Ectodermal cell (in vitro differentiated cells): Measurements from ENCODE around the gene SRL.

Source experiments
- H3K27ac ChIP-seq: 2 replicates; pipeline ENCODE4 v1.7.0; 2013; ENCODE audit warnings: mild to moderate bottlenecking, low read depth, low read length; ENCODE audit not compliant: insufficient read depth, poor library complexity, severe bottlenecking
- H3K27me3 ChIP-seq: 2 replicates; pipeline ENCODE4 v1.7.0; 2013; ENCODE audit warnings: mild to moderate bottlenecking, low read length; ENCODE audit not compliant: insufficient read depth, control insufficient read depth, poor library complexity, severe bottlenecking
- H3K36me3 ChIP-seq: one replicate; pipeline ENCODE4 v1.7.0; 2013; ENCODE audit warnings: low read length; ENCODE audit not compliant: control insufficient read depth, insufficient read depth
- H3K4me1 ChIP-seq: one replicate; pipeline ENCODE4 v1.7.0; 2013; ENCODE audit warnings: low read length; ENCODE audit not compliant: control insufficient read depth, insufficient read depth
- H3K4me3 ChIP-seq: 2 replicates; pipeline ENCODE4 v1.7.0; 2013; ENCODE audit warnings: low read depth, low read length, control low read depth; ENCODE audit not compliant: insufficient read depth
- H3K9me3 ChIP-seq: 2 replicates; pipeline ENCODE4 v1.7.0; 2013; ENCODE audit warnings: mild to moderate bottlenecking, low read length, moderate library complexity; ENCODE audit not compliant: control insufficient read depth
- WGBS, 2 experiments: methylation state at CpG; one replicate each; pipeline ENCODE4 v1.1.7; 2013; ENCODE audit warnings: missing lambda C conversion rate in 2 of 2; 5-methylcytosine and 5-hydroxymethylcytosine counted together

The SRL gene

DNA sequence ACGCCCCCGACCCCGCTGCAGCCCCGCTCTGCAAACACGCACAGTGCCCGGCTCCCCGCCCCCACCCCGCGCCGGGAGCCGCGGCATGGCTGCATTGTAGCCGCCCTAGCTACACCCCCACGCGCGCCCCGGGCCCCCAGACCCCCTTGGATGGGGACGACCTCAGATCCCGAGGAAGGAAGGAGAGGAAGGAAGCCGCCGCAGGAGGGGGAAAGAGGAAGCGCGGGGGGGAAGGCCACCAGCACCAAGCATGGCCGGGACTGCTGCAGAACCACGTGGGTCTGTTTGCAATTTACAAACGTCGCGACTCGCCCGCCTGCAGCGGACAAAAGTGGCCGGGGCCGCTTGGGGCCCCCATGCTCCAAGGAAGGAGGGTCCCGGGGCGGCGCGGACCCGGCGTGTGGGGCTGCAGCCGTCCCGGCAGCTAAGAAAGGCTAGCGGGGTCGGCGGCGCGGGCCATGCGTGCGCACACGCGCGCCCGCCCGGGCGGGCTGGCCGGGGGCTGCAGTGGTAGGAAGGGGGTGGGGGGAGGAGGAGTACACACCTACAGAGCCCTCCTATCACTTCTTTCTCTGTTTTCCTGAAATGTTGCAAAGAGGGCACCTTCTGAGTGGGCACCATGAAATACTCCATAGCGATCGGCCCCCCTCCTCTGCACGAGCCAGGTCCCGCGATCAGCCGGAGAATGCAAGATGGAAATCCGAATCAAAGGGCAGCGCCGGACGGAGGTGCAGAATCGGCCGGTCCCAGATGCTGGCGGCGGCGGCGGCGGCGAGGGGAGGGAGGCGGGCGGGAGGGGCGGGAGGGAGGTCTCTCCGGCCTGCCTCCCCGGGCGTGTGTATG is 30.5 kb upstream of the SRL start:
- Histone ChIP-seq H3K4me3 (peak overlapping the region; percentile 93), H3K4me1 (no peaks in the 10 kb centered on the region), H3K27ac (peak overlapping the region; percentile 93), H3K27me3 (no peaks in the 10 kb centered on the region), H3K9me3 (no peaks in the 10 kb centered on the region), H3K36me3 (no peaks in the 10 kb centered on the region)
- 0 to 1% methylated on average over 71 to 79 of the region's 79 CpGs for WGBS, 2 experiments

DNA sequence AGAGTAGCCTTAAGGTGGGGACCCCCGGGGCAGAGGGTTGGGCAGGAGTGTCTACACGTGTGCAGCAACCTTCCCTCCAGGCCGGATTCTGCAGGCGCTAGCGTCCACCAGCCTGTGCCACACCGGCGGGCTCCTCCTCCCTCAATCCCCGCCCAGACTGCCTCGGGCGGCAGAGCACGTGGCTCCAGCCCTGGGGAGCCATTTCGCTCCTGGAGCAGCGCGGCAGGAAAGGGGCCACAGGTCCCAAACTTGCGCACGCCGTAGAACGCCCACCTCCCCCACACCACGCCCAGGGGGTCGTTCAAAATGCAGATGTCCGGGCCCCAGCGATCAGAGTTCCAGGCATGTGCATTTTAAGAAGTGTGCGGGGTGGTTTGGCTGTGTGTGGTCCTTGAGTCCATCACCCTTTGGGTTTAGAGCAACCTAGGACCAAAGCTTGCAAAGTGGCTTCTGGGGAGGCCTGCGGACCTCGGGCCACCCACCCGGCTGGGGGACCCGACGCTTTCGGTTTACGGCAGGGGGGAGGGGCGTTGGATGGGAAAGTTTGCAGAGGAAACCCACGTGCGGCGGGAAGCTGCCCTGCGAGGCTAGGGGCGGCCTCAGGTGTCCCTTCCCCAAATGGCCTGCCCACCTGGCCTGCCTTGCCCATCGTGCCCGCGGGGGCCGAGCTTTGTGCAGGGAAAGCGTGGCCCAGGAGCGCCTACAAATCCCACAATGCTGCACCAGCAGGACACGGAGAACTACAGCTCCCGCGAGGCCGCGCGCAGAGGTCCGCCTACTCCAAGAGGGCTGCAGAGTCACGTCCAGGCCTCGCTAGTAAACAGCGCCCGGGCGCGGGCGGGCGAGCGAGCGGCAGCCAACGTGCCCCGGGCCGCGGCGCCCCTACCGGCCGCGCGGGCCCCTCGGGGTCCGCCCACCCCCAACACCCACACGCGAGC is 29.6 kb upstream of the SRL start:
- Histone ChIP-seq H3K4me3 (peak overlapping the region; percentile 93), H3K4me1 (no peaks in the 10 kb centered on the region), H3K27ac (peak overlapping the region; percentile 93), H3K36me3 (no peaks in the 10 kb centered on the region), H3K9me3 (no peaks in the 10 kb centered on the region), H3K27me3 (no peaks in the 10 kb centered on the region)
- WGBS, 2 experiments: 1% methylated on average over 70 to 72 of the region's 72 CpGs

DNA sequence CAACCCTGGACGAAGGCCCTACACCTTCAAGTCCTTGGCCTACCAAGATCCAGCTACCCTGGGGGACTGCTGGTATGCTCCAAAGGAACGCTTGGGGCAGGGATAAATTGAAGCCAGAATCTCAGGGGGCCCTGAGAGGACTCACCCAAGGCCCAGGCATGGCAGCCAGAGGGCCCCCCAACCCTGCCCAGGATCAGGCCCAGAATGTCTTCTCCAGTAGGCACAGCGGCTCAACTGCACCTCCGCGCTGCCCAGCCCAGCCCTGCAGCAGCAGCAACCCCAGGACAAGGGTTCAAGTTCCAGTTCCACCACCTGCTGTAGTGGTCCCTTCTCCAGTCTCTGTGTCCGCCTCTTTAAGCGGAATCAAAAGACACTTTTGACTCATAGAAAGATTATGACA is 28.7 kb upstream of the SRL start:
- Histone ChIP-seq H3K36me3 (no peaks in the 10 kb centered on the region), H3K4me1 (no peaks in the 10 kb centered on the region), H3K27ac (no peak overlapping the region), H3K4me3 (peak overlapping the region; percentile 93), H3K27me3 (no peaks in the 10 kb centered on the region), H3K9me3 (no peaks in the 10 kb centered on the region)
- WGBS, 2 experiments: 89 to 91% methylated on average over 7 of the region's 7 CpGs

DNA sequence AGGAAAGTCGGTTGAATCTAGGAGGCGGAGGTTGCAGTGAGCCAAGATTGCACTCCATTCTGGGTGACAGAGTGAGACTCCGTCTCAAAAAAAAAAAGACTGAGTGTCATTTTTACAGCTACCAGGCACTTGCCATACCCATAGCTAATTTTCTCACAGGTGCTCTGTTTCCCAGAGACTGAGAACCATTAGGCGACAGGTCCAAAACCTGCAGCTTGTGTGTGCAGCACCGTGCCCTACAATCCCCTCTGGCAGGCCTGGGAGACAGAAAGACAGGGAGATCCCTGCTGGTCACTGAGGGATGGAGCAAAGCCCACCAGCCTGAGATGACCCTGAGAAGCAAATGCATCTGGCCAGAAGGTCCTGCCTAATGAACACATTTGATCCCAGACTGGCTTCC is 28.2 kb upstream of the SRL start:
- H3K4me3 ChIP-seq: no peak overlapping the region
- no peaks in the 10 kb centered on the region for H3K4me1 ChIP-seq
- no peaks in the 10 kb centered on the region for H3K27me3 ChIP-seq
- no peaks in the 10 kb centered on the region for H3K9me3 ChIP-seq
- H3K27ac ChIP-seq: no peak overlapping the region
- WGBS, 2 experiments: 95% methylated on average over 5 of the region's 5 CpGs
- H3K36me3 ChIP-seq: no peaks in the 10 kb centered on the region

DNA sequence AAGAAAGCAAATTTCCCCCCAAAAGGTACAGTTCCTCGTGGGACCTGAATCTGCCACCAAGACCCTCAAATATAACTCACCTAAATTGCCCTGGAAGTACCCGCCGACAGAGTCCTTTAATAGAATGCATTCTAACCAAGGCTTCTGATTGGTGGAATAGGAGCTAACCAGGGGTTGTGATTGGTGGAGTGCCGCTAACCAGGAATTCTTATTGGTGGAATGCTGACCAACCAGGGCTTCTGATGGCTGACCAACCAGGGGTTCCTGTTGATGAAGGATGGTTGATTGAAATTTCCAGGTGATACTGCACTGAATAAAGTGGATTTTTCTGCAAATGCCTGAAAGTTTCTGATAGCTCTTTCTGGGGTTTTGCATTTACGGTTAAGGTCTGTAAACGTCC is 24.5 kb upstream of the SRL start:
- WGBS, 2 experiments: 93 to 96% methylated on average over 6 of the region's 6 CpGs
- no peaks in the 10 kb centered on the region for H3K27me3 ChIP-seq
- peaks cover 3% of the 10 kb centered on the region for H3K36me3 ChIP-seq
- H3K4me1 ChIP-seq: no peaks in the 10 kb centered on the region
- no peak overlapping the region for H3K4me3 ChIP-seq
- H3K27ac ChIP-seq: no peak overlapping the region
- no peaks in the 10 kb centered on the region for H3K9me3 ChIP-seq

DNA sequence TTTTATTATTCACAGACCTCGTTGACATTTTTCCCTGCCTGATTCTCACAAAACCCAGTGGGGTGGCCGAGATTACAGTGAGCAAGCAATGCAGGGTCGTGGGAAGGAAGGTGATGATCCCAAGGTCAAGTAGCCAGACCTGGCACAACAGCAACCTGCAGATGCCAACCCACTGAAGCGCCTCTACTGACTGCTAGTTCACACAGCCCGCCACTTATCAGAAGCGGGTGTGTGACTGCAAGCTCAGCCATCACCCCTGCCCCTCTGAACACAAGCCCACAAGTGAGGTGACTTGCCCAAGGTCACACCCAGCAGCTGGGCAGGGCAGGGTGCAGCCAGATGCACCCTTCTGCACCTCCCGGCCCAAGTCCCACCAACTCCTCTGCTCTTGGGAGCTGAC is 23.8 kb upstream of the SRL start:
- H3K4me1 ChIP-seq: no peaks in the 10 kb centered on the region
- no peak overlapping the region for H3K4me3 ChIP-seq
- no peak overlapping the region for H3K27ac ChIP-seq
- H3K27me3 ChIP-seq: no peaks in the 10 kb centered on the region
- H3K9me3 ChIP-seq: no peaks in the 10 kb centered on the region
- 91 to 94% methylated on average over 7 of the region's 7 CpGs for WGBS, 2 experiments
- peaks cover 5% of the 10 kb centered on the region for H3K36me3 ChIP-seq

DNA sequence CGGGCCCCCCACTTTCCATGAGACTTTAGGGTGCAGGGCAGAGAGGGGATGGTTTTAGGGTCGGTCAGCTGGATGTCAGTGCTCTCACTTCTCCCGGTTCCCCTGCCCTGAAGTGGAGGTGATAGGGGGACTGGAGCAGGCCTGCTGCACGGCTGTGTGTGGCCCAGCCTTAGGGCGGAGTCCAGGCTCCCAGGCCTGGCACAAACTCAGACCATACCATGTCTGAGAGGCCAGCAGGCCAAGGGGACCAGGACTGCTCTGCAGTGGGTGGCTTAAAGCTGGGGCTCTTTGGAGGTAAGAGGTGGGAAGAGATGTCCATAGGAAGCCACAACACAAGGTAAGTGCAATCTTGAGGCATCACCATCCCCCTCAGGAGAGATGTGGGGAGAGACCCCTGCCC is 22.7 kb upstream of the SRL start:
- Histone ChIP-seq H3K4me3 (no peak overlapping the region), H3K9me3 (no peaks in the 10 kb centered on the region), H3K27ac (no peak overlapping the region), H3K27me3 (no peaks in the 10 kb centered on the region), H3K36me3 (peaks cover 15% of the 10 kb centered on the region), H3K4me1 (no peaks in the 10 kb centered on the region)
- WGBS, 2 experiments: 85 to 86% methylated on average over 5 of the region's 5 CpGs

DNA sequence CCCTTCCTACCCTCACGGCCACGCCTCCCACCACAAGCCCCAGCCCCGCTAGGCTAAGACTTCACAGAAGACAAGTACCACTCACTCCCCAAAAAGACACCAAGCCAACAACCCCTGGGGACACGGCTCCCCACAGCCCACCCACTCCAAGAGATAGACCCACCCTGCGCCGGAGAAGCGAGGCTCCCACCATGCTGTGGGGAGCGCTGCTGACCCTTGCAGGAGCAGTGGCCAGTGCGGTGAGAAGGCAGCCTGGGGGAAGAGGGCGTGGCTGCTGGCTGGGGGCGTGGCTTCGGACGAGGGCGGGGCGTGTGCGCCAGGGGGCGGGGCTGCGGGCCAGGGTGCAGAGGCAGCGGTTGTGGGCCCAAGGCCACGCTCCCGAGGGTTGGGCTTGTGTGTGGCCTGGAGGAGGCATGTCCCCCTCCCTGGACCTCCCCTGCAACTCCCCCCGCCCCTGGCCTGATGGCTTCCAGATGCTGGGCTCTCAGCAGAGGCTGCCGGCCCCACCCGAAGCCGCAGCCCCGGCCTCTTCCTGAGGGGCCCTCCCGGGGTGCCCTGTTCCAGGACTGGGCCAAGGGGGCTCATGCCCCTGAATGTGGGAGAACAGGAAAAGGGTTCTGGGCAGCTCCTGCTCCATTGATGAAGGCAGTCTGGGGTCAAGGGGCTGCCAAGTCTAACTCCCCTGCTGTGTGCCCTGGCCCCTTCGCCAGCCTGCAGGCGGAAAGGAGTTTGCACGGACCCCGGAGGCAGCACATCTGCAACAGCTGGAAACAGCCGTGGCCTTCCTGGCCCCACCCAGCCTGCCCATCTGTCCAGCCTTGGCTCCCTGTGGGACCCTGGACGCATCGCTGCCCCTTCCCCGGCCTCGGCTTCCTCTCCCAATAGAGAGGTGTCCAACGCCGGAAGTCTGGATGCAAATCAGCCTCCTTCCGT is 21.9 kb upstream of the SRL start:
- Histone ChIP-seq H3K36me3 (peaks cover 21% of the 10 kb centered on the region), H3K27me3 (no peaks in the 10 kb centered on the region), H3K4me1 (no peaks in the 10 kb centered on the region), H3K27ac (no peak overlapping the region), H3K9me3 (no peaks in the 10 kb centered on the region), H3K4me3 (no peak overlapping the region)
- 63 to 64% methylated on average over 39 of the region's 39 CpGs for WGBS, 2 experiments

DNA sequence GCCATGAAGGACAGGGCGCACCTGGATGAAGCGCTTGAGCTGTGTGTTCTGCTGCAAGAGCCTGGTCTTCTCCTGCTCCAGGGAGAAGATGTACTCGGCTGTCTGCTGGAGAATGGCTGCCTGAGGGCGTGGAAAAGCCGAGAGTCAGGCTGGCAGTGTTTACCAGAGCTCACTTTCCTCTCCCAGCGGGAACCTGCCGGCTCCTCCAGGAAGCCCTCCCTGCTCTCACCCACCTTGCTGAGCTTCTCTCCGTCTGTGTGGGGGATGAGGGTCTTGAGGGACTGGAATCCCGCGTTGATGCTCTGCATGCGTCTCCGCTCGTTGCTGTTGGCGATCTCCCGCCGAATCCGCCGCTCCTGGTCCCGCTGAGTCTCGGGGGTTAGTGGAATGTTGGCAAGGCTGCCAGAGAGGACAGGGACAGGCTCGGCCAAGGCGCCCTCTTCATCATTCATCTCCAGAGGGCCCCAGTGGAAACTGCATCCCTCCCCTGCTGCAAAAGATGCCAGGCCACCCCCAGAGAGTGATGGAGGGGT is 20.5 kb upstream of the SRL start:
- H3K4me3 ChIP-seq: no peak overlapping the region
- no peaks in the 10 kb centered on the region for H3K9me3 ChIP-seq
- H3K27me3 ChIP-seq: no peaks in the 10 kb centered on the region
- H3K36me3 ChIP-seq: peaks cover 25% of the 10 kb centered on the region
- no peaks in the 10 kb centered on the region for H3K4me1 ChIP-seq
- H3K27ac ChIP-seq: no peak overlapping the region
- 96% methylated on average over 22 of the region's 22 CpGs for WGBS, 2 experiments
